ENCODE results near the gene CCSER1. TPM values are rescaled to one million over a fixed set of nuclear protein-coding genes. Genes with fewer than 3 reads are reported as not detected.

The CCSER1 gene
- total RNA-seq, 1 experiment from 2014 or later, result 0.63 TPM

- ChIA-PET POLR2A (interaction anchor here (0.6 to 0.7 kb wide), 2 partner anchors 312 to 449 kb away, joined by 3 to 4 read pairs; no protein-coding TSS in a partner anchor), CTCF (interaction anchor here (1.2 kb wide), 1 partner anchor 11 kb away, joined by 3 read pairs; no protein-coding TSS in a partner anchor)
- BruUV-seq (replicated peaks), result no TSS peak
- Mint-ChIP-seq H3K27me3 (ENCODE audit: insufficient read depth, unreplicated experiment) (no peaks in the 10 kb centered on the region), H3K27ac (ENCODE audit: low read depth, unreplicated experiment) (peak overlapping the region; percentile 20), H3K36me3 (ENCODE audit: insufficient read depth, unreplicated experiment) (no peaks in the 10 kb centered on the region), H3K4me1 (ENCODE audit: insufficient read depth, unreplicated experiment) (peaks cover 15% of the 10 kb centered on the region), H3K9me3 (ENCODE audit: unreplicated experiment) (no peaks in the 10 kb centered on the region), H3K4me3 (ENCODE audit: unreplicated experiment) (no peak overlapping the region)
- intact Hi-C loops (cut with micrococcal nuclease), result no loop called here
- TF ChIP-seq CTCF (IDR thresholded peaks at IDR 0.05; ENCODE audit: unreplicated experiment), result no peak
- peak; percentile 39 for DNase-seq (ENCODE audit: unreplicated experiment)
These were observed 600.7 kb downstream of the CCSER1 start for GRCh38 chr4:90727938-90728337.

- ChIA-PET POLR2A (no interaction called here), CTCF (no interaction called here)
- H3K36me3 Mint-ChIP-seq (ENCODE audit: insufficient read depth, unreplicated experiment), result no peaks in the 10 kb centered on the region
- TF ChIP-seq CTCF (IDR thresholded peaks at IDR 0.05; ENCODE audit: unreplicated experiment), result no peak
- H3K4me3 Mint-ChIP-seq (ENCODE audit: unreplicated experiment), result no peak overlapping the region
- no peak for DNase-seq (ENCODE audit: unreplicated experiment)
- BruUV-seq (replicated peaks), result no TSS peak
- H3K27ac Mint-ChIP-seq (ENCODE audit: low read depth, unreplicated experiment), result no peak overlapping the region
- H3K9me3 Mint-ChIP-seq (ENCODE audit: unreplicated experiment), result no peaks in the 10 kb centered on the region
- H3K4me1 Mint-ChIP-seq (ENCODE audit: insufficient read depth, unreplicated experiment), result peaks cover 15% of the 10 kb centered on the region
- no peaks in the 10 kb centered on the region for H3K27me3 Mint-ChIP-seq (ENCODE audit: insufficient read depth, unreplicated experiment)
- intact Hi-C loops (cut with micrococcal nuclease), result no loop called here
These were observed 603.6 kb downstream of the CCSER1 start for GRCh38 chr4:90730752-90731151.

- H3K4me3 Mint-ChIP-seq (ENCODE audit: unreplicated experiment), result no peak overlapping the region
- no TSS peak for BruUV-seq (replicated peaks)
- CTCF ChIA-PET, result no interaction called here
These were observed 606.0 kb downstream of the CCSER1 start for GRCh38 chr4:90733211-90733610.

DNA sequence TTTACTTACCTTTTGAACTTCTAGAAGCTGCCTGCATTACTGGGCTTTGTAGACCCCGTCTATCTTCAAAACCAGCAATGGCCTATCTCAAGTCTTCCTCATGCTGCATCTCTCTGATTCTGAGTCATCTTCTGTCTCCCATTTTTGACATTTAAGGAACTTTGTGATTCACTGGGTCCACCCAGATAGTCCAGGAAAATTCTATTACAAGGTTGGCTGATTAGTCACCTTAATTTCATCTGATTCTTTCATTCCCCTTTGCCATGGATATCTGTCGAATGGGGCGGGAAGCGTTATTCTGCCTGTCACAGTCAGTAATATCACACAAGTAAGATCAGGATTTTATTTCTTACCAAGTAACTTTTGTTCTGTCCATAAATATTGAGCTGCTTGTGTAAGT lies 618.0 kb downstream of the CCSER1 start:
- ChIA-PET POLR2A (no interaction called here), CTCF (no interaction called here)
- Mint-ChIP-seq H3K27ac (ENCODE audit: low read depth, unreplicated experiment) (no peak overlapping the region), H3K27me3 (ENCODE audit: insufficient read depth, unreplicated experiment) (no peaks in the 10 kb centered on the region), H3K4me1 (ENCODE audit: insufficient read depth, unreplicated experiment) (peaks cover 5% of the 10 kb centered on the region), H3K4me3 (ENCODE audit: unreplicated experiment) (no peak overlapping the region), H3K36me3 (ENCODE audit: insufficient read depth, unreplicated experiment) (no peaks in the 10 kb centered on the region), H3K9me3 (ENCODE audit: unreplicated experiment) (no peaks in the 10 kb centered on the region)
- no TSS peak for BruUV-seq (replicated peaks)
- TF ChIP-seq CTCF (IDR thresholded peaks at IDR 0.05; ENCODE audit: unreplicated experiment), result no peak
- intact Hi-C loops (cut with micrococcal nuclease), result no loop called here
- peak; percentile 32 for DNase-seq (ENCODE audit: unreplicated experiment)

More at GRCh38 chr4:90733211-90733610, 606.0 kb downstream of the CCSER1 start:
- Mint-ChIP-seq H3K27me3 (ENCODE audit: insufficient read depth, unreplicated experiment) (no peaks in the 10 kb centered on the region), H3K27ac (ENCODE audit: low read depth, unreplicated experiment) (no peak overlapping the region), H3K9me3 (ENCODE audit: unreplicated experiment) (no peaks in the 10 kb centered on the region), H3K36me3 (ENCODE audit: insufficient read depth, unreplicated experiment) (no peaks in the 10 kb centered on the region), H3K4me1 (ENCODE audit: insufficient read depth, unreplicated experiment) (peaks cover 4% of the 10 kb centered on the region)
- intact Hi-C loops (cut with micrococcal nuclease), result no loop called here
- DNase-seq (ENCODE audit: unreplicated experiment), result no peak
- POLR2A ChIA-PET, result interaction anchor here (0.6 kb wide), 1 partner anchor 79 kb away, joined by 3 read pairs; no protein-coding TSS in a partner anchor
- no peak for TF ChIP-seq CTCF (IDR thresholded peaks at IDR 0.05; ENCODE audit: unreplicated experiment)

All from MCF 10A (cell line).